Germinal center (tissue), 1 donor: Measurements from ENCODE around the gene CDH13.

Experiments used
- DNase-seq: peaks from one replicate; pipeline ENCODE4 v3.0.0; 2012; ENCODE audit warnings: mixed read lengths, low spot score

The CDH13 gene

GRCh38 chr16:82954224-82954929, 327.6 kb downstream of the CDH13 start:
- no peak for DNase-seq

GRCh38 chr16:82955741-82956348, 329.1 kb downstream of the CDH13 start:
- no peak for DNase-seq

GRCh38 chr16:82957212-82957611, 330.4 kb downstream of the CDH13 start:
- no peak for DNase-seq

DNA sequence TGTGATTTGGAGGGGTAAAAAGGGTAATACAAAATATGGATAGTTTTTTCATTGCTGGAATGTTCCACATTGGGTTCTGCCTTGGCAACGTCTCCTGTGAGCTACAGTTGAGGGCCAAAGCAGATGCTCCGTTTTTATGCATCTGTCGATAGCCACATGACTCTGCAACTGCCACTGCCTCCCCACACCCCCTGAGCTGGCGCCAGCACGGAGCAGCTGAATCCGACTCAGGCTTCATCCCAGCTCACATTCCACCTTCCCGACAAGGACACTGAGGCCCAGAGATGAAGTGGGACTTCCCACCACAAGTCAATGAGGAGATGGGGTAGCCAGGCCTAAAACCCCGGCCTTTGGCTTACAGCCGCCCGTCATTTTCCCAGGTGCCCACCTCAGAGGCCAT, 334.1 kb downstream of the CDH13 start:
- DNase-seq = no peak

DNA sequence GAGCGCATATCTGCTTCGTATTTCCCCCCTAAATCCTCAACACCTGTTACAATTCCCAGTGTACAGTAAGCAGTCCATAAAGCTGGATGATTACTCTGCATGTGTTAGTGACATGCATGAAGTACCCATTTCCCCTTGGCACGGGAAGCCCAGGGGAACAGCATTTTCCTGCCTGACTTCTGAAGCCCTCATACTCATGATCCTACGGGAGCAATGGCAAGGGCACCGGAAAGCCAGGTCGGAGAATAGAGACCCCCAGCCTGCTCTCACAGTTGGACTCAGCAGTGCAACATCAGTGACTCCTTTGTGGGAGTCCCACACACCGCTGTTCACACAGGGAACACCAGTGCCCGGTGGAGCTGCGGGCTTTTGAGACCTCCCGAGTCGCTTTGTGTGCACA, 336.9 kb downstream of the CDH13 start:
- DNase-seq = no peak

DNA sequence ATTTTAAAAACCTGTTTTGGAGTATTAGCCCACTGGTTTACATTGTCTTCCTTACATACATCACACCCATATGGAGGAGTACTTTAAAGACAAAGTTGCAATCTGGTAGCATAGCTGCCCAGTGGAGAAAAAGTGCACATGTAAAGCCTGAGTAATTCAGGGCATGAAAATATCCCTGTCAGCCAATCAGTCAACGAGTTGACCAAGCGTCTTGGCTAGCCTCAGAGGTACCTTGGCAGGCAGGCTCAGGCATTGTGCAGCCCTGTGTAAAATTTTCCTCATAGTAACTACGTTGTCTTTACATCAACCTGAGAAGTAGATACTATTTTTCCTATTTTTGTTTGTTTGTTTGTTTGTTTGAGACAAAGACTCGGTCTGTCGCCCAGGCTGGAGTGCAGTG, 339.0 kb downstream of the CDH13 start:
- no peak for DNase-seq

DNA sequence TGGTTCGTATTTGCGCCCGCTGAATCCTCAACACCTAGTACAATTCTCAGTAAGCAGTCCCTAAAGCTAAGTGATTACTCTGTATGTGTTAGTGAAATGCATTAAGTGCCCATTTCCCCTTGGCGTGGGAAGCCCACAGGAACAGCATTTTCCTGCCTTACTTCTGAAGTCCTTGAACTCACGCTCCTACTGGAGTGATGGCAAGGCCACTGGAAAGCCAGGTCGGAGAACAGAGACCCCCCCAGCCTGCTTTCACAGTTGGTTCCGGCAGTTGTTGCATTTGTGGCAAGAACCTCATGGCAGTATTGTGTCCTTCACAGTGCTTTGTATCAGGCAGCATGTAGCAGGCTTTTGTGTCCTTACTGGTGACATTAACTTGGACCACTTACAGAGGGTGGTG, 340.7 kb downstream of the CDH13 start:
- DNase-seq = no peak

DNA sequence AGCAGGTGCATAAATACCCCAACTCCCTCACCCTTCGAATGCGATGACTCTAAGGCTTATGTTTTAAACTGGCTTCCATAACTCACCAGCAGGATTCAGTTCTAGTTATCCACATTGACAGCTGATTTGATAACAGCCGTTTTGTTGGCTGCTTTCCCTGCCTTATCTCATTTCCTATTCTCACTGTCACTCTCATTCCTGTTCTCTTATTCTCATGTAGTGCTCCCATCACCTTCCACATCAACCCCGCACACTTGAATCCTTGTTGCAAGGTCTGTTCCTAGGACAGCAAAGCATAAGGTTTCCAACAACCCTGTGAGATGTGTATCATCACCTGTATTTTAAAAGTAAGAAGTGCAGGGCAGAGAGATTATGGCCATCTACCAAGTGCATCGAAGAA, 344.4 kb downstream of the CDH13 start:
- no peak for DNase-seq

- DNase-seq = no peak
Observed at GRCh38 chr16:82972331-82972919, 345.7 kb downstream of the CDH13 start.

- no peak for DNase-seq
Observed at GRCh38 chr16:82979406-82980111, 352.8 kb downstream of the CDH13 start.

GRCh38 chr16:82980810-82981209, 354.0 kb downstream of the CDH13 start:
- no peak for DNase-seq

DNA sequence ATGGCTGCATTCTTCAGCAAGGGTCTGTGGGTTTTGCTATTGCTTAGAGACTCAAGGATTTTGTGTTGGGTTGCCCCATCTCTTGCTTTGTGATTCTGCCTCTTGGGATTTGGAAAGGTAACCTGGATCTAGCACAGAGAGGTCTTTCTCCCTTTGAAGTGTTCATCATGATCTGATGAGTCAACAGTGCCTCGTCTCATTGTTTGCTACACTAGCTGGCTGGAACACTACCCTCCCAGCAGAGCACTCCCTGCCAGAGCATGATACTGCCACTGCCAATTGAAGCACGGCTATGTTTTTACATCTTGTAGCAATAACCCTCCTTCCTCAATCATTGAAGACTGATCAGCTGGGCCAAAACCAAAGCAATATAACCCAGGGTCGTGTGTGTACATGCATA, 361.0 kb downstream of the CDH13 start:
- no peak for DNase-seq

- no peak for DNase-seq
Observed at GRCh38 chr16:82990155-82990554, 363.4 kb downstream of the CDH13 start.

DNA sequence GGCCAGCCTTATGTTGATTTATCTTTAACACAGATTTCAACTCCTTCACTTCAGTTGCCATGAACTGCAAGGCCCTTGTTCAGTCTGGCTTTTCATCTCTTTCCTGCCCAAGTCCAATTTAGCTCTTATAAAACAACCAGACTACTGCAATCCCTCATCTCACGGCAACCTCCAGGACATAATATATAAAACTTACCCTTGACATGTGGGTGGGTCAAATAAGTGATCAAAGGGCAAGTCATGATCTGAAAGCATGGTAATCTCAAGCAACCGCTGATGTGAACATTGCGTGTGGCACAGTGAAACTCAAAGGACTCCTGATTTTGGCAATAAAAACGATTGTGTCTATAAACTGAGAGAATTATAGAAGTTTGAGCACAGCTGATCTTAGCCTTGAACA, 364.6 kb downstream of the CDH13 start:
- DNase-seq = no peak

- no peak for DNase-seq
Observed at GRCh38 chr16:82991966-82992675, 365.4 kb downstream of the CDH13 start.

- no peak for DNase-seq
Observed at GRCh38 chr16:82992786-82993185, 366.0 kb downstream of the CDH13 start.

DNA sequence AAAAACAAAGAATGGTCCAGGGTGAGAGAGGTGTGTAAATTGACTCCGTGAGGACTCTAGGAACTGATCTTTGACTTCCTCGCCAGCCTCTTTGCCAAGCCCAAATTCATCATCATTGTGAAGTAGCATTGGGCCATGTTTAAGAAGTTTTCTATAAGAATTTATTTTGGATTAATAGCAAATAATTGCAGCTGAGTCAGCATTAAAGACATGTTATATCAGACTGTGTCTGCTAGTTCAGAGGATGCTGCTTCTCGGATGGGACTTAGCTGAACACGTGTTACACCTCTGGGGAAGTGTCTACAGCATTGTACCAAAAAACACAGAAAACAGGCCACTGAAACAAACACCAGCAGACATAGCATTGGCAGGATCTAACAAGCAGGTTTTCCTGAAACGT, 366.6 kb downstream of the CDH13 start:
- DNase-seq = no peak

DNA sequence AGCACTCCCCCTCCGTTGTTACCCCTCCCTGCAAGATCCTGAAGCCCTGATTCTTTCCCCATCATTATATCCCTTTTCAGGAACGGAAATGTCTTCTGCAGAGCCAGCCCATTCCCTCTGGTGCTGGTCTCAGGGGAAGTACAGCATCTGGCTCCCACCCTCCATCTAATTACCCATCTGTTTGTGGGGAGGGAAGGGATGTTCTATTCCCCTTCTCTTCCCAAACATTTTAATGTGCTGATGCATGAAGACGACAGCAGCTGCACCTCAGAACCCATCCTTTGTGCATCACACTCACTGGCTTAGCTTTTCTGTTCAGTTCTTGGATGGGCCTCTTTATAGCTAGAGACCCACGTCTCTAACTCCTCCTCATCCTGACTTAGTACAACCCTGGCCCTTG, 367.2 kb downstream of the CDH13 start:
- DNase-seq = no peak

DNA sequence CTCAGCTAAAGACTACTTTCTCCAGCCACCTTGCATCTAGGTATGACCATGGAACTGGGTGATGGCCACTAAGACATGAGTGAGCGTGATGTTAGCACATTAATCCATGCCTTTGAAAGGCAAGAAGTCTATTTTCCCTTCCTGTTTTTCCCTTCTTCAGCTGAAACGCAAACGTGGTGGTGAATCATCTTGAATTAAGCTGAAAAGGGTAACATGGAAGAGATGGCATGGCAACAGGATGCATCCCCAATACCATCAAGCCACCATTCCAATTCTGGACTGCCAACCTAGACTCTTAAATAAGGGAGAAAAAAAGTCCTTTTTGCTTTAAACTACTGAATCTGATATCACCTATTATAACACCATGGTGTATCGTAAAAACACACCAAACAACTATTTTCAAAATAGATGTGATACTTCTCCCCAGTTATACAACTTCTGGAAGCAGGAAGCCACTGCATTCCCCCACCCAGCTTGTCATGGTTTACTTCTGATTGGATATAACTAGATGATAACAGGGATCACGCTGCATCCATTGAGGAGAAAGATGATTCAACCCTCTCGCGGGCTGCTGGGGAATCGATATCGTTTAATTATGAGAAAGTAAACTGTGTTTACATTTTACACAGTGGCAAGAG, 368.6 kb downstream of the CDH13 start:
- no peak for DNase-seq

DNA sequence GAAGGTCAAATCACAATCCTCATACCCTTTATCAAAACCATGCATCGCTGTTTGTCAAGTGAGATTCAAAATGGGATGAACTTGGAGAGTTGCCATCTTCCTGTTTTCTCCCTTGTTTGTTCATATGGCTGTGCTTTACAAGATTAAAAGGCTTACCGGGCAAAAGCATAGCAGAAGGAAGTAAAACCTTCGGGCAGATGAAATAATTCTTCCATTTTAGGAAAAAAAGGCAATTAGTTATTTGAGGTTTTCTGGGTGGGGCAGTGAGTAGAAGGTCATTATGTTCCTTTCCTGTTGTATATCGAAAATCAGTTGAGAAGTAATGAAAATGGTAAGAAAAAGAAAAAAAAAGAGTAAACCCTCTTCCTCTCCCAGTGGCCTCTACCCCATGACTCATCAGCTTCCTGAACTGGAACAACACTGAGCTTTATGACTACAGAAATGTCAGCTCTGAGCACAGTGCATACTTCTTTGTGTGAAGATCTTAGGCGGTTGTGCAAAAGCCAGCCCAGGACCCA, 369.2 kb downstream of the CDH13 start:
- DNase-seq = no peak

DNA sequence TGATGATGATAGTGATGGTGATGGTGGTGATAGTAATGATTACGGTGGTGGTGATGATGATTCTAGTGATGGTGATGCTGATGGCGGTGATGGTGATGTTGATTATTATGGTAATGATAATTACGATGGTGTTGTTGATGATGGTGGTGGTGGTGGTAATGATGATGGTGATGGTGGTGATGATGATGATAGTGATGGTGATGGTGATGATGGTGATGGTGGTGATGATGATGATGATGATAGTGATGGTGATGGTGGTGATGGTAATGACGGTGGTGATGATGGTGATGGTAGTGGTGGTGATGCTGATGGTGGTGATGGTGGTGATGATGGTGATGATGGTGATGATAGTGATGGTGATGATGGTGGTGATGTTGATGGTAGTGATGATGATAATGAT, 370.0 kb downstream of the CDH13 start:
- no peak for DNase-seq

GRCh38 chr16:82999711-83000110, 372.9 kb downstream of the CDH13 start:
- DNase-seq = no peak
